GM06990 (cell line): Measurements from ENCODE around the gene FLACC1.

ENCODE experiments used
- DNase-seq: peaks from one replicate; pipeline ENCODE4 v3.0.0-alpha.2; 2011; ENCODE audit not compliant: insufficient read length; ENCODE audit errors: extremely low read depth
- H3K27me3 ChIP-seq: replicated peaks from 2 replicates; pipeline ENCODE4 v1.6.0; 2011; ENCODE audit warnings: low read length; ENCODE audit not compliant: control insufficient read depth, insufficient read depth
- H3K36me3 ChIP-seq: 2 replicates; pipeline ENCODE4 v1.5.1; 2011; ENCODE audit warnings: low read length; ENCODE audit not compliant: control insufficient read depth, insufficient read depth
- H3K4me3 ChIP-seq: replicated peaks from 2 replicates; pipeline ENCODE4 v1.5.1; 2011; ENCODE audit warnings: low read depth, mild to moderate bottlenecking, control low read depth, low read length
- CTCF ChIP-seq: IDR thresholded peaks from 2 replicates; pipeline ENCODE4 v1.5.1; 2011; ENCODE audit warnings: low read length, control low read depth, mild to moderate bottlenecking, inconsistent platforms; ENCODE audit not compliant: insufficient read depth, poor library complexity, severe bottlenecking

Gene FLACC1

GRCh38 chr2:201401815-201402214, 44.7 kb upstream of the FLACC1 start:
- DNase-seq = no peak
- TF ChIP-seq CTCF = no peak
- Histone ChIP-seq H3K4me3 (no peak overlapping the region), H3K27me3 (no peaks in the 10 kb centered on the region), H3K36me3 (peaks cover 2% of the 10 kb centered on the region)

GRCh38 chr2:201396595-201396994, 39.5 kb upstream of the FLACC1 start:
- TF ChIP-seq CTCF = no peak
- DNase-seq = no peak
- peaks cover 2% of the 10 kb centered on the region for H3K36me3 ChIP-seq
- H3K27me3 ChIP-seq = no peaks in the 10 kb centered on the region
- H3K4me3 ChIP-seq = no peak overlapping the region

GRCh38 chr2:201383136-201383535, 26.0 kb upstream of the FLACC1 start:
- DNase-seq = no peak
- H3K4me3 ChIP-seq = no peak overlapping the region
- no peaks in the 10 kb centered on the region for H3K27me3 ChIP-seq
- peaks cover 5% of the 10 kb centered on the region for H3K36me3 ChIP-seq
- no peak for TF ChIP-seq CTCF

GRCh38 chr2:201378496-201379397, 21.6 kb upstream of the FLACC1 start:
- Histone ChIP-seq H3K4me3 (no peak overlapping the region), H3K27me3 (no peaks in the 10 kb centered on the region), H3K36me3 (peaks cover 5% of the 10 kb centered on the region)
- no peak for TF ChIP-seq CTCF
- DNase-seq = no peak

- Histone ChIP-seq H3K27me3 (no peaks in the 10 kb centered on the region), H3K4me3 (no peak overlapping the region), H3K36me3 (peaks cover 5% of the 10 kb centered on the region)
- TF ChIP-seq CTCF = no peak
- DNase-seq = no peak
These were observed 20.1 kb upstream of the FLACC1 start for GRCh38 chr2:201377218-201377617.
